ENCODE measurements around the gene CLIC5.

CLIC5 gene

GRCh38 chr6:46039646-46040045 is 24.0 kb upstream of the CLIC5 start:
- DNase-seq (ENCODE audit: low read depth) = no peak
- H3K4me3 ChIP-seq (ENCODE audit: control insufficient read depth, low read depth, low read length) = no peak overlapping the region
- TF ChIP-seq CTCF (conservative IDR thresholded peaks at IDR 0.05; ENCODE audit: control insufficient read depth, insufficient read depth, low read depth, low read length) = no peak

DNA sequence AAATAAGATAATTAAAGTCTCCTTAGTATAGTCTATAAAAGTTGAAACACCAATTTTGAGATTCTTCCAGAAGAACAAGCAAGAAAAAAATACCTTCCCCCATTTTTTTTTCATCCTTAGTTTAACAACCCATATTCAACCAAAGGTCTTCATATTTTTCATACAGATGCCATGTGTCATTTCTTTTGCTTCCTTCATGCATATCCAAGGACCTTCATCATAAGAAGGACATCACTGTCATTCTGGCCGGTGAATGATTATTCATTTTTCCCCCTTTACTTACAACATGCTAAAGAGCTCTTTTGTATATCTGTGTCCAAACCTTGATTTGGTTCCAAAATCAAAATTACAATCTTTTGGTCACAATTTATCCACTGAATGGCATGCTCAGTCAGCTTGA is 21.3 kb upstream of the CLIC5 start:
- TF ChIP-seq CTCF (conservative IDR thresholded peaks at IDR 0.05; ENCODE audit: control insufficient read depth, insufficient read depth, low read depth, low read length) = no peak
- no peak overlapping the region for H3K4me3 ChIP-seq (ENCODE audit: control insufficient read depth, low read depth, low read length)
- no peak for DNase-seq (ENCODE audit: low read depth)

GRCh38 chr6:46035242-46035641 is 19.6 kb upstream of the CLIC5 start:
- DNase-seq (ENCODE audit: low read depth) = no peak
- no peak for TF ChIP-seq CTCF (conservative IDR thresholded peaks at IDR 0.05; ENCODE audit: control insufficient read depth, insufficient read depth, low read depth, low read length)
- no peak overlapping the region for H3K4me3 ChIP-seq (ENCODE audit: control insufficient read depth, low read depth, low read length)

DNA sequence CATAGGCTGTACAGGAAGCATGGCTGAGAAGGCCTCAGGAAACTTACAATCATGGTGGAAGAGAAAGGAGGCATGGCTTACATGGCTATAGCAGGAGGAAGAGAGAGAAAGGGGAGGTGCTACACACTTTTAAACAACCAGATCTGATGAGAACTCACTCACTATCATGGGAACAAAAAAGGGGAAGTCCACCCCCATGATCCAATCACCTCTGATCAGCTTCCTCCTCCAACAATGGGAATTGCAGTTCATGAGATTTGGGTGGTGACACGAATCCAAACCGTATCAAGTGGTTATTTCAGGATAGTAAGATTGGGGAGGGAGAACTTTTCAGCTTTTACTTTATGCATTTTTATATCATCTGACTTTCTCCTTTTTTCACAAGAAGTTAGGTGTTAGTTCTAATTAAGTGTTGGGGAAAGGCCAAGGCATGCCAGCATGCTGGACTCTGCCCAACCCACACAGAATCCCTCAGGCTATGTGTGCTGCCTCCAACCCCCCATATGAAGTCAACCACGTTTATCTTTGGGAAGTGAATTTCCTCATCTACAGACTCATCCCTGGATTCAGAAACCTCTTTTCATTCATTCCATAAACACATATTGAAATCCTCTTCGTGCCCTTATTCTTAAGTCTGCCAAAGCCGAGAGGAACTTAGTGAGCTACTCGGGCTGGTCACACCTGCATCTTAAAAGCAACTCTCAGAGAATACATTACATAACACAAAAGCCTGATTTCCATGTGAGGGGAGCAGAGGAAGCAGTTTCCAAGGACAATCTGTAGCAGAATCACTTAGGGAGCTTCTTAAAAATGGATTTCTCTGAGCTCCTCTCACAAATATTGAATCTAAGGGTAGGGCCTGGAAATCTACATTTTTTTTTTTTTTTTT is 16.7 kb upstream of the CLIC5 start:
- TF ChIP-seq CTCF (conservative IDR thresholded peaks at IDR 0.05; ENCODE audit: control insufficient read depth, insufficient read depth, low read depth, low read length) = no peak
- H3K4me3 ChIP-seq (ENCODE audit: control insufficient read depth, low read depth, low read length) = no peak overlapping the region
- no peak for DNase-seq (ENCODE audit: low read depth)

DNA sequence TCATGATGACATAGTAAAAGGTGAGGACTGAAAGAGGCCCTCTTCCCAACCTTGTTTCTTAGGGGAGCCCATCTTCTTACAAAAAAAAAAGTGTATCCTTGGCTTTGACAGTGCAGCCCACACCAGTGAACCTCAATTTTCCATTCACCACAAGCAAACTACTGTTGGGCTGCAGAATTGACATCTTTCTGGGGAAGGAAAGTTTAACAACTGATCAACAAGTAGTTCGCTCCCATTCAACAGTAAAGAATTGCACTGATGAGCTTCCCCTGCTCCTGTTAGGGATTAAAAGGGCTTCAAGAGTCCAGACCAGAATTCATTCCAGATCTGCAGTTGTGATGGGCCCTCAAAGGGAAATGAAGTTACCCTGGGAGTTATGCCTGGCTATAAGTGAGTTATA is 13.9 kb upstream of the CLIC5 start:
- DNase-seq (ENCODE audit: low read depth) = no peak
- H3K4me3 ChIP-seq (ENCODE audit: control insufficient read depth, low read depth, low read length) = no peak overlapping the region
- TF ChIP-seq CTCF (conservative IDR thresholded peaks at IDR 0.05; ENCODE audit: control insufficient read depth, insufficient read depth, low read depth, low read length) = no peak

GRCh38 chr6:46026307-46026706 is 10.6 kb upstream of the CLIC5 start:
- H3K4me3 ChIP-seq (ENCODE audit: control insufficient read depth, low read depth, low read length) = no peak overlapping the region
- no peak for DNase-seq (ENCODE audit: low read depth)
- TF ChIP-seq CTCF (conservative IDR thresholded peaks at IDR 0.05; ENCODE audit: control insufficient read depth, insufficient read depth, low read depth, low read length) = no peak
